Activated naive CD4-positive, alpha-beta T cell treated with anti-CD3 and anti-CD28 coated beads, Interleukin-2, amount 10 ng/mL, durations not matched to agents 7 days and 5 days (primary cell): ENCODE data around the gene BEND5.

Experiments
- CTCF ChIA-PET: fragments of 350-600 bp; sonication (Branson Sonifier 250); formaldehyde crosslinking; loops from one replicate; lab custom pipeline; 2021; ENCODE audit warnings: antibody characterized with exemption; lab: Charles Lee
- DNase-seq: peaks from one replicate; pipeline ENCODE4 v3.0.0-alpha.2; 2020
- H3K27ac Mint-ChIP-seq: one replicate; pipeline ENCODE4 v1.8.0; 2021; ENCODE audit warnings: mild to moderate bottlenecking, moderate library complexity, mixed read lengths
- H3K27me3 Mint-ChIP-seq: one replicate; pipeline ENCODE4 v1.8.0; 2021; ENCODE audit warnings: mild to moderate bottlenecking, mixed read lengths
- H3K36me3 Mint-ChIP-seq: one replicate; pipeline ENCODE4 v1.8.0; 2021; ENCODE audit warnings: mixed read lengths
- H3K4me1 Mint-ChIP-seq: one replicate; pipeline ENCODE4 v1.8.0; 2021; ENCODE audit warnings: mixed read lengths
- H3K4me3 Mint-ChIP-seq: one replicate; pipeline ENCODE4 v1.8.0; 2021; ENCODE audit warnings: mild to moderate bottlenecking, moderate library complexity, mixed read lengths
- H3K9me3 Mint-ChIP-seq: one replicate; pipeline ENCODE4 v1.8.0; 2021; ENCODE audit warnings: mixed read lengths

BEND5 gene, protein sequence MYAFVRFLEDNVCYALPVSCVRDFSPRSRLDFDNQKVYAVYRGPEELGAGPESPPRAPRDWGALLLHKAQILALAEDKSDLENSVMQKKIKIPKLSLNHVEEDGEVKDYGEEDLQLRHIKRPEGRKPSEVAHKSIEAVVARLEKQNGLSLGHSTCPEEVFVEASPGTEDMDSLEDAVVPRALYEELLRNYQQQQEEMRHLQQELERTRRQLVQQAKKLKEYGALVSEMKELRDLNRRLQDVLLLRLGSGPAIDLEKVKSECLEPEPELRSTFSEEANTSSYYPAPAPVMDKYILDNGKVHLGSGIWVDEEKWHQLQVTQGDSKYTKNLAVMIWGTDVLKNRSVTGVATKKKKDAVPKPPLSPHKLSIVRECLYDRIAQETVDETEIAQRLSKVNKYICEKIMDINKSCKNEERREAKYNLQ

DNA sequence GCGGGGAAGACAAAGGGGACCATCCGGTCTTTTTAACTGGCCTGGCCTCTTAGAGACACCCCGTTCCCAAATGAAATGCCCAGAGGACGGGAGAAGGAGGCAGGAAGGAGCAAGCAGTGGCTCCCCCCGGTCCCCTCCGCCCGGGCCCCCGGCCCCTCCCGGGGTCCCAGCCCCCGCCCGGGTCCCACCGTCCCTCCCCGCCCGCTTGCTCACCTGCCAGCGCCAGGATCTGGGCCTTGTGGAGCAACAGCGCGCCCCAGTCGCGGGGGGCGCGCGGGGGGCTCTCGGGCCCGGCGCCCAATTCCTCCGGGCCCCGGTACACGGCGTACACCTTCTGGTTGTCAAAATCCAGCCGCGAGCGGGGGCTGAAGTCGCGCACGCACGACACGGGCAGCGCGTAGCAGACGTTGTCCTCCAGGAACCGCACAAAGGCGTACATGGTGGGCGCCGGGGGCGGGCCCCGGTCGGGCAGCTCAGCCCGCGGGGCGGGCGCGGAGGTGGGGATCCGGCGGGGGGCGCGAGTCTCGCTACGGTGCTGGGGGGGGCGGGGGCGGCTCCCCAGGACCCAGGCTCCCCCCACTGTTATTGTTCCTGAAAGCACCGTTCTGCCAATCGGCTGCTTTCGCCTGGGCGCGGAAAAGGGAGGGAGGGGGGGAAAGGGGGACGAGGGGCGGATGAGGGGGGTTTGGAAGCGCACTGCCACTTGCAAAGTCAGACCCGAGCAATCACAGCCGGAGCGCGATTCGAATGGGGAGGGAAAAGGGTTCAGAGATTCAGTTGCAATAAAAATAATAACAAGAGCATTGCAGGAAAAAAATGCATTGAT is at the start of gene BEND5:
Gene BEND5, minus strand, starts transcription at position 499 of the 826 bp plus-strand sequence. Its CDS starts 60 bp downstream, at position 439.
- Mint-ChIP-seq H3K4me1 (peaks cover 16% of the 10 kb centered on the region), H3K4me3 (peak within 1 kb of the TSS; percentile 91), H3K9me3 (no peaks in the 10 kb centered on the region), H3K27ac (peak within 1 kb of the TSS; percentile 57), H3K27me3 (peaks cover 27% of the 10 kb centered on the region), H3K36me3 (peaks cover 6% of the 10 kb centered on the region)
- CTCF ChIA-PET, result interaction anchor here (3.6 kb wide), 1 partner anchor 41 kb away, joined by 12 read pairs; no protein-coding TSS in a partner anchor
- peak; percentile 71 for DNase-seq

DNA sequence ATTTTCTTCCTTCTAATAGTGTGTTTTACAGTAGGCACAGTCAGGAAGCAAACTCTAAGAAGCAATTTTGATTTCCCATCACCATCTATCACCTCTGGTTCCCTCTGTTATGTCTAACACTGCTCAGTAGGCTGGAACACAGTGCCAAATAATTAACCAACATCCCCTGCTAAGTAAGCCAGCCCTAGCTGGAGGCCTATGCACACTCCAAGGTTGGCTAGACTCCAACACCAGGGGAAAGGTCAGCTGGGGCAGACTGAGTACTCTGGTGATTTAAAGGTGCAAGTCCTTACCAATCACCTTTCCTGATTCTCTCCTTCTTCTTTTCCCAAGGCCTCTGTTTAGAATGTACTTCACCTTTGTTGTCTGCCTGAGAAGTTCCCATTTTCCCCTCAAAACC is 46.5 kb upstream of the BEND5 start:
- Mint-ChIP-seq H3K4me1 (no peaks in the 10 kb centered on the region), H3K27me3 (peaks cover 4% of the 10 kb centered on the region), H3K4me3 (no peak overlapping the region), H3K9me3 (no peaks in the 10 kb centered on the region), H3K36me3 (no peaks in the 10 kb centered on the region), H3K27ac (no peak overlapping the region)
- CTCF ChIA-PET, result no interaction called here
- DNase-seq, result no peak

DNA sequence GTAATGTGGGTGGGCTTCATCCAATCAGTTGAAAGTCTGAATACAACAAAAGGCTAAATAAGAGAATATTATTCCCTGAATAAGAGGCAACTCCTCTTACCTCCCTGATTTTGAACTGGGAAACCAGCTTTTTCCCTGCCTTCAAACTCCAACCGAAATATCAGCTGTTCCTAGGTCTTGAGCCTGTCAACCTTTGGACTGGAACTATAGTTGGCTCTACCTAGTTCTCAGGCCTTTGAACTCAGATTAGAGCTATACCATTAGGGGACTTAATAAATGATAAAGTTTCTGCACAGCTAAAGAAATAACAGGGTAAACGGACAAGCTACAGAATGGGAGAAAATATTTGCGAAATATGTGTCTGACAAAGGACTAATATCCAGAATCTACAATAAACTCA is 43.8 kb upstream of the BEND5 start:
- no peak overlapping the region for H3K4me3 Mint-ChIP-seq
- no peak overlapping the region for H3K27ac Mint-ChIP-seq
- no peaks in the 10 kb centered on the region for H3K4me1 Mint-ChIP-seq
- no peak for DNase-seq
- H3K36me3 Mint-ChIP-seq, result no peaks in the 10 kb centered on the region
- CTCF ChIA-PET, result interaction anchor here (4.3 kb wide), 1 partner anchor 143 kb away, joined by 79 read pairs; no protein-coding TSS in a partner anchor
- H3K9me3 Mint-ChIP-seq, result no peaks in the 10 kb centered on the region
- no peaks in the 10 kb centered on the region for H3K27me3 Mint-ChIP-seq

DNA sequence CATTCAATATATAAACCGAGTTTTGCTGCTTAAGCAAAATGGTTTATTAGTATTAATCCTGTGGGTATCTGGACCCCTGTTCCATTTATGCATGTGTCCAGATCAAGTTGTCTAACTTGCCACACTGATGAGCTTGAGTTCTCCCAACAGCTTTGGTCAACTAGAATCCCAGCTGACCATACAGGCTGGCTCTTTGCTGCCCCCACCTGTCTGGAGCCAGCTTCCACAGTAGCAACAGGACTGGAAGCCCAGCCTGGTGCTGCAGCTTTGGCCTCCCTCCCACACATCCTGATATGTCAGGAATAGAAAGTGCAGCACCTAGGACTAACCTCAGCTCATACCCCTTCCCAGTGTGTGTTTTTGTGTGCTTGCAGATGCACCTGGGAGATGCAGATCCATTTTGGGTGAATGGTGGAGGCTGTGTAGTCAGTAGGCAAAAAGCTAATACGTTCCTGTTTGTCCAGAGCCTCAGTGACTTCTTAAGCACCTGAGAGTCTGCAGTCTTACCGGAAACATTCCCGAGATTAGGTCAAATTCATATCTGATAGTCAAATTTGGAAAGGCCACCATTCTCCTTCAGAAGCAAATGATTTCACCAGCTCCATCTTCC is 40.9 kb upstream of the BEND5 start:
- Mint-ChIP-seq H3K9me3 (no peaks in the 10 kb centered on the region), H3K27ac (no peak overlapping the region), H3K4me3 (no peak overlapping the region), H3K36me3 (no peaks in the 10 kb centered on the region), H3K4me1 (no peaks in the 10 kb centered on the region), H3K27me3 (no peaks in the 10 kb centered on the region)
- CTCF ChIA-PET, result interaction anchor here (0.6 to 4.3 kb wide), 14 partner anchors 9 to 320 kb away, joined by 3 to 79 read pairs (median 4); partner anchors contain the start of gene BEND5
- DNase-seq, result peak; percentile 35

DNA sequence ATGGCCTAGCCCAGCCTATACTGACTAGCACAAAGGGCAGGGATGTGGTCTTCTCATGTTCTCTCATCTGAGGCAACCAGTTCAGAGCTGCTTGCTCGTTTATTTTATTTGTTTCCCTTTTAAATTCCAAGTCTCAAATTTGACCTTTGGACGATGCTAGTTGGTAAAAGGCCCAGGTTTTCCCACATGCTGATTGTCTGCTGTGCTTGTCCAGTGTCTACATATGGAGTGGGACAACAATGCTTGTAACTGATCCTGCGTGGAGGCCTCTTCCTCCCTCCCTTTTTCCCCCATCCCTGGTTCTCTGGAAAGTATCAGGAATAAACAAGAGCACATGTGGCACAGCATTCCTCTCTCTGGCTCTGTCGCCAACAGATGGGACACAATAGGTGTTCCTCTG is 34.0 kb upstream of the BEND5 start:
- Mint-ChIP-seq H3K9me3 (no peaks in the 10 kb centered on the region), H3K27ac (no peak overlapping the region), H3K36me3 (no peaks in the 10 kb centered on the region), H3K27me3 (no peaks in the 10 kb centered on the region), H3K4me1 (no peaks in the 10 kb centered on the region), H3K4me3 (no peak overlapping the region)
- CTCF ChIA-PET, result interaction anchor here (0.9 kb wide), 1 partner anchor 134 kb away, joined by 4 read pairs; no protein-coding TSS in a partner anchor
- no peak for DNase-seq

DNA sequence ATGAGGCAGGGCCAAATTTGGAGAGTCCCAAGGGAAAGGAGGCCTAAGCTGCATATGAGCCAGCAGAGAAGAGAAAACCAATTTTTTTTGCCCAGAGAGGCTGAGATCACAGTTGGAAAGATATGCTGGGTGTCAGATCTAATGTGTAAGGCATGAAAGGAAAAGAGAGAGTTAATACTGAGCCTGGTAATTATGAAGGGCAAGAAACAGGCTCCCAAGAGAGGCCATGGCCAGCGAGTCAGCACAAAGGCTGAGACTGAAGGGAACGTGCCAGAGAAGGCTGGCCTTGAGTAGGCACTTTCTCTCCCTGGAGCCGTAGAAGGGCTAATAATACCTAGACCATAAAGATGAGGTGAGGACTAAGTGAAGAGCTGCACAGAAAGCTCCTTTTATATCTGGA is 31.8 kb upstream of the BEND5 start:
- no peak overlapping the region for H3K4me3 Mint-ChIP-seq
- no peak overlapping the region for H3K27ac Mint-ChIP-seq
- no peak for DNase-seq
- no peaks in the 10 kb centered on the region for H3K4me1 Mint-ChIP-seq
- CTCF ChIA-PET, result no interaction called here
- no peaks in the 10 kb centered on the region for H3K36me3 Mint-ChIP-seq
- no peaks in the 10 kb centered on the region for H3K27me3 Mint-ChIP-seq
- no peaks in the 10 kb centered on the region for H3K9me3 Mint-ChIP-seq

DNA sequence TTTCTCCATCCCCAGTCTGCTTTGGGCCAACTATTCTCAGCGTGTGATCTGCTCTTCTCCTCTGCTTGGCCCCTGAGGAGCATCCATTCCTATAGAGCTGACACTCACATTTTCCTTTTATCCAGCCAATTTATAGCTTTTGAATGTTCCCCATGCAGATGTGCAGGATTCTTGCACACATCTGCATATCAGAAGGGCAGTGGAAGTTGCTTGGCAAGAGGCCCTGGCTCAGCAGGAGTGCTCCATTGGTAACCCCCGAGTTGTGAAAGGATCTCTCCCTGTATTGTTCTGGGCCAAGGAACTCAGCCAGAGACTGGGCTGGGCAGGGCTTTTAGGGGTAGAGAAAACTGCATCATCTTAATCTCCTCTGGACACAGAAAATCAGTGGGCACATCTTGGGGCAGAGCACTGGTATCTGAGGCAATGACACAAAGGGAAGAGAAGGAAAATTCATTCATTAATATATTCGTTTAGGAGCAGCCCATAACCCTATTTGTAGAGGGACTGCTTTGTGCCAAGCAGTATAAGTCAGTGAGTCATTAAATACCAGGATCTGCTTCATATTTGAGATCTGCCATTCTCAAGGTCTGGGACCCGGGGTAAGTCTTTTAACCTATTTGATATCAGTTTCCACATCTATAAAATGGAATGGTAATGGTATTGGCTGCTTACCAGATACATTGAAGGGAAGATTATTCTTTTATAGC is 31.0 kb upstream of the BEND5 start:
- CTCF ChIA-PET, result no interaction called here
- H3K27ac Mint-ChIP-seq, result no peak overlapping the region
- no peaks in the 10 kb centered on the region for H3K4me1 Mint-ChIP-seq
- H3K27me3 Mint-ChIP-seq, result no peaks in the 10 kb centered on the region
- H3K9me3 Mint-ChIP-seq, result no peaks in the 10 kb centered on the region
- DNase-seq, result no peak
- no peaks in the 10 kb centered on the region for H3K36me3 Mint-ChIP-seq
- H3K4me3 Mint-ChIP-seq, result no peak overlapping the region

DNA sequence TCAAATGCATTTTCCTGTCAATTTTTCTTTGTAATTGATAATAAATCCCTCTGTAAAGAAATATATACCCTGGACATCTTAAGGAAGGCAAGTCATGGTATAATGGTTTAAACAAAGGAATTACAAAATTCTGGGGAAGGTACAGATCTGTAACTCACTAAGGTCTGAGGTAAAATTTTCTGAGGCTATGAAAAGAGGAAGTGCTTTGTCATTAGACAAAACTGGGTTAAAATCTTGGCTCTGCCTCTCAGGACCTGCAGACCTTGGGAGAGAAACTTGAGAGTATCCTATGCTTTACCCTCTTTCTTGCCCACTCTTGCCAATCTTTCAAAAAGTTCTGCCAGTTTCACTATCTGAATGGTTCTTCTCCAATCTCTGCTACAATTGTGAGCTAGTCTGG is 26.8 kb upstream of the BEND5 start:
- no peaks in the 10 kb centered on the region for H3K4me1 Mint-ChIP-seq
- H3K9me3 Mint-ChIP-seq, result no peaks in the 10 kb centered on the region
- H3K36me3 Mint-ChIP-seq, result no peaks in the 10 kb centered on the region
- H3K27ac Mint-ChIP-seq, result no peak overlapping the region
- CTCF ChIA-PET, result interaction anchor here (1.3 kb wide), 1 partner anchor 14 kb away, joined by 3 read pairs; no protein-coding TSS in a partner anchor
- no peak for DNase-seq
- no peaks in the 10 kb centered on the region for H3K27me3 Mint-ChIP-seq
- H3K4me3 Mint-ChIP-seq, result no peak overlapping the region

DNA sequence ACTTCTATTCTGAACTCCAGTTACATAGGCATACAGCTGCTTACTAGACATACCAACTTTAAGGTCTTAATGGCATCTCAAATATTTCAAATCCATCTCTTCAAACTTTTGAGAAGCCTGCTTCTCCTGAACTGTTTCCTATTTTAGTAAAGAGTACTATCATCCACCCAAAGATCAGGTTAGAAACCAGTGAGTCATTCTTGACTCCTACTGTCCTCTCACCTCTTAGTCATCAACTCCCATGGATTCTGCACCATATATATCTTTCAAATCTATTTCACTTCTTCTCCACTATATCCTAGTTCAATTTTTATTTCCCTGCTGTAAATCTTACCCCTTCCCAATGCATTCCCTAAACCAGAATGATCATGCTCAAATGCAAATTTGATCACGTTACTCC is 18.1 kb upstream of the BEND5 start:
- no peaks in the 10 kb centered on the region for H3K9me3 Mint-ChIP-seq
- no peak overlapping the region for H3K4me3 Mint-ChIP-seq
- CTCF ChIA-PET, result no interaction called here
- no peak for DNase-seq
- H3K27me3 Mint-ChIP-seq, result peaks cover 12% of the 10 kb centered on the region
- H3K36me3 Mint-ChIP-seq, result no peaks in the 10 kb centered on the region
- no peaks in the 10 kb centered on the region for H3K4me1 Mint-ChIP-seq
- H3K27ac Mint-ChIP-seq, result no peak overlapping the region

DNA sequence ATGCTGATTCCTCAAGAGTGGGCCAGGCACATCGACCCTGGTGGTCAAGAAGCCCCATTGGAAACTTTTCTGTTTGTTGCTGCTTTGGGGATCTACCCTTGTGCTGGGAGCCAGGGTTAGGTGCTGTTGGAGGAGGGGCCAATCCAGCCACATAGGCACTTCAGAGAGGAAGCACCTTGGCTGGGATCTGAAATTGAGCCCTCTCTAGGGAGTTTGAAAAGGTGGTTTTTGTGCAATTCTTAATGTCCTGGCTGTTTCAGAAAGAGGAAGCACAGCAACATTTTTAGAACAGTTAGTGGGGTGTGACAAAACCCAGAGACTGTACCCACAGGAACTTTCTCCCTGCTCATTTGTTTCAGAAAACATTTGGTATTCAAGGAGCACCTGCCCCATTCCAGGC is 17.2 kb upstream of the BEND5 start:
- DNase-seq, result no peak
- H3K27ac Mint-ChIP-seq, result no peak overlapping the region
- H3K9me3 Mint-ChIP-seq, result no peaks in the 10 kb centered on the region
- no peaks in the 10 kb centered on the region for H3K36me3 Mint-ChIP-seq
- CTCF ChIA-PET, result no interaction called here
- peaks cover 12% of the 10 kb centered on the region for H3K27me3 Mint-ChIP-seq
- no peaks in the 10 kb centered on the region for H3K4me1 Mint-ChIP-seq
- H3K4me3 Mint-ChIP-seq, result no peak overlapping the region

DNA sequence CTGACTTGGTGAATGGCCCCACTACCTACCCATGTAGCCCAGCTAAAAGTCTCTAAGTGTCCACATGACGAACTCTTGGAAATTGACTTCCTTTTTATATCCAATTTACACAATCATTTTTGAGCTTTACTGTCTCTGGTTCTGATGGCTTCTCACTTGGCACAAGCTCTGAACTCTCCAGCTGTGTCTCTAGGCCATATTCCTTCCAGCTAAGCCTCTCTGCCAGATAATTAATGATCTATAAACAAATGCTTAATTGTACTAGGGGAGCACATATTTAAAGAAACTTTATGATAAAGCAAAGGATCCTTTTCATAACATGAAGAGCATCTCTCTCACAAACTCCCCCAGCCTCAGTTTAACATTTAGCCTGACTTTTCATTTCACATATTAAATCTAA is 16.3 kb upstream of the BEND5 start:
- H3K27me3 Mint-ChIP-seq, result peaks cover 12% of the 10 kb centered on the region
- no peaks in the 10 kb centered on the region for H3K36me3 Mint-ChIP-seq
- no peak overlapping the region for H3K4me3 Mint-ChIP-seq
- no peaks in the 10 kb centered on the region for H3K4me1 Mint-ChIP-seq
- CTCF ChIA-PET, result no interaction called here
- H3K27ac Mint-ChIP-seq, result no peak overlapping the region
- DNase-seq, result no peak
- no peaks in the 10 kb centered on the region for H3K9me3 Mint-ChIP-seq

DNA sequence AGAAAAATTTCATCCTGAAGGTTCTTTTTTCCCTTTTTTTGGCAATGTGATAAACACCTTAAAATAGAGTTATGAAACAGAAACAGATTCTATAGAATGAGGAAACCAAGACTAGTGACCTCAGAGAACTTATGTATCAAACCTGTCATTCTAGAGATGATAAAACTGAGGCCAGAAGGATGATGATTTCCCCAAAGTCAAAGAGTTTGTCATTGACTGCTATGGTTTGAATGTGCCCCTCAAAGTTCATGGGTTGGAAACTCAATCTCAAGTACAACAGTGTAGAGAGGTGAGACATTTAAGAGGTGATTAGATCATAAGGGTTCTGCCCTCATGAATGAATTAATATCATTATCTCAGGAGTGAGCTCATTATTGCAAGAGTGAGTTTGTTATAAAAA is 13.7 kb upstream of the BEND5 start:
- no peaks in the 10 kb centered on the region for H3K9me3 Mint-ChIP-seq
- CTCF ChIA-PET, result interaction anchor here (1.3 kb wide), 1 partner anchor 27 kb away, joined by 4 read pairs; no protein-coding TSS in a partner anchor
- H3K27ac Mint-ChIP-seq, result no peak overlapping the region
- DNase-seq, result no peak
- H3K4me3 Mint-ChIP-seq, result no peak overlapping the region
- H3K27me3 Mint-ChIP-seq, result peaks cover 12% of the 10 kb centered on the region
- no peaks in the 10 kb centered on the region for H3K4me1 Mint-ChIP-seq
- no peaks in the 10 kb centered on the region for H3K36me3 Mint-ChIP-seq

DNA sequence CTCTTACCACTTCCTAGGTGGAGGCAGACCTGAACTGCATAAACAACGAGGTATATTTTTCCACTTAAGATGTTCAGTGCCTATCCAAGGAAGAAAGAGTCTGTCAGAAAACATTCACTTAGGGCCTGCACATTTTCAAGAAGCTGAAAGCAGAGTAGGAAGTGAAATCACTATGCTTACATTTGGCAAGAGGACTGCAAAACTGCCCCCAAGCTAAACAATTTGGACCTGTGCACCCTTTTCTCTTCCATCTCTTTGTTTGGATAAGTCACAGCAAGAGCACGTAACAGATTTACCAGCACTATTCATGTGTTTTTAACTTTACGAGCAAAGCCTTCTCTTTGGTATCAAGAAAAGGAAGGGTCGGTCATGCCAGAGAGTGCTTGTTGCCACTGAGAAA is 13.2 kb upstream of the BEND5 start:
- Mint-ChIP-seq H3K4me1 (no peaks in the 10 kb centered on the region), H3K27me3 (peaks cover 9% of the 10 kb centered on the region), H3K36me3 (no peaks in the 10 kb centered on the region), H3K27ac (no peak overlapping the region), H3K9me3 (no peaks in the 10 kb centered on the region), H3K4me3 (no peak overlapping the region)
- no peak for DNase-seq
- CTCF ChIA-PET, result no interaction called here

DNA sequence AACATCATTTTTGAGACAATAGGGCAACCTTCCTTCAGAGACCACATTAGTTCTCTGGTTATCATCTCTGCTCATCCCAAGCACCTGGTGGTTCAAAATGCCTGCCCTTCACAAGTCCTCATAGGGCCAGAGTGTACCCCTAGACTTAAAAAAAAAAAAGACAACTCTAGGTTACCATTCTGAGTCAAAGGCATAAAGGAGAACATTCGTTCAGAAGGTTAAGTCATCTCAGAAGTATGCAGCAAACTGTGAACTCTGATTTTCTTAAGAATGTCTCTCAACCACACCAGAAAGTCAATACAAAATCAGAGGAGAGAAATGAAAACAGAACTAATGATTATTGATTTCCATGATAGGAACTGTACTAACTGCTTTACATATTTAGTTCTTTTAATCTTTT is 9.2 kb upstream of the BEND5 start:
- CTCF ChIA-PET, result no interaction called here

More for the DNA sequence above, 9.2 kb upstream of the BEND5 start:
- Mint-ChIP-seq H3K27ac (no peak overlapping the region), H3K4me1 (no peaks in the 10 kb centered on the region), H3K27me3 (no peaks in the 10 kb centered on the region), H3K4me3 (no peak overlapping the region), H3K9me3 (no peaks in the 10 kb centered on the region), H3K36me3 (no peaks in the 10 kb centered on the region)
- DNase-seq, result no peak
